ENCODE results near the gene STPG2.
A peak's percentile ranks its signal among the peaks of the same experiment; 100 is the strongest.

The STPG2 gene

GRCh38 chr4:98126141-98126540, 17.1 kb downstream of the STPG2 start:
- Histone ChIP-seq H3K4me2 (ENCODE audit: low read length) (no peak overlapping the region), H3K9me3 (ENCODE audit: insufficient read depth, low read length) (no peaks in the 10 kb centered on the region), H3K36me3 (replicated peaks; ENCODE audit: low read depth, low read length) (no peaks in the 10 kb centered on the region), H3K27me3 (ENCODE audit: low read depth, low read length) (no peaks in the 10 kb centered on the region), H2AFZ (ENCODE audit: low read depth, low read length) (no peak overlapping the region), H4K20me1 (ENCODE audit: insufficient read depth, low read length) (no peaks in the 10 kb centered on the region), H3K27ac (ENCODE audit: low read length) (no peak overlapping the region), H3K9ac (ENCODE audit: low read length) (no peak overlapping the region), H3K4me1 (ENCODE audit: low read length) (no peaks in the 10 kb centered on the region), H3K79me2 (ENCODE audit: low read length) (no peaks in the 10 kb centered on the region), H3K4me3 (ENCODE audit: low read length) (no peak overlapping the region)
- TF ChIP-seq, protein P1, sequence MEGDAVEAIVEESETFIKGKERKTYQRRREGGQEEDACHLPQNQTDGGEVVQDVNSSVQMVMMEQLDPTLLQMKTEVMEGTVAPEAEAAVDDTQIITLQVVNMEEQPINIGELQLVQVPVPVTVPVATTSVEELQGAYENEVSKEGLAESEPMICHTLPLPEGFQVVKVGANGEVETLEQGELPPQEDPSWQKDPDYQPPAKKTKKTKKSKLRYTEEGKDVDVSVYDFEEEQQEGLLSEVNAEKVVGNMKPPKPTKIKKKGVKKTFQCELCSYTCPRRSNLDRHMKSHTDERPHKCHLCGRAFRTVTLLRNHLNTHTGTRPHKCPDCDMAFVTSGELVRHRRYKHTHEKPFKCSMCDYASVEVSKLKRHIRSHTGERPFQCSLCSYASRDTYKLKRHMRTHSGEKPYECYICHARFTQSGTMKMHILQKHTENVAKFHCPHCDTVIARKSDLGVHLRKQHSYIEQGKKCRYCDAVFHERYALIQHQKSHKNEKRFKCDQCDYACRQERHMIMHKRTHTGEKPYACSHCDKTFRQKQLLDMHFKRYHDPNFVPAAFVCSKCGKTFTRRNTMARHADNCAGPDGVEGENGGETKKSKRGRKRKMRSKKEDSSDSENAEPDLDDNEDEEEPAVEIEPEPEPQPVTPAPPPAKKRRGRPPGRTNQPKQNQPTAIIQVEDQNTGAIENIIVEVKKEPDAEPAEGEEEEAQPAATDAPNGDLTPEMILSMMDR (IDR thresholded peaks at IDR 0.05; ENCODE audit: low read depth, low read length) = no peak
- no peak for TF ChIP-seq EZH2phosphoT487 (IDR thresholded peaks at IDR 0.05; ENCODE audit: low read depth)

GRCh38 chr4:98125585-98125984, 17.7 kb downstream of the STPG2 start:
- no peaks in the 10 kb centered on the region for H3K9me3 ChIP-seq (ENCODE audit: insufficient read depth, low read length)
- no peaks in the 10 kb centered on the region for H3K4me1 ChIP-seq (ENCODE audit: low read length)
- H3K9ac ChIP-seq (ENCODE audit: low read length) = no peak overlapping the region

GRCh38 chr4:98117363-98117762, 25.9 kb downstream of the STPG2 start:
- Histone ChIP-seq H3K9ac (ENCODE audit: low read length) (no peak overlapping the region), H3K4me2 (ENCODE audit: low read length) (no peak overlapping the region), H4K20me1 (ENCODE audit: insufficient read depth, low read length) (no peaks in the 10 kb centered on the region), H2AFZ (ENCODE audit: low read depth, low read length) (no peak overlapping the region), H3K27ac (ENCODE audit: low read length) (no peak overlapping the region), H3K4me1 (ENCODE audit: low read length) (no peaks in the 10 kb centered on the region), H3K27me3 (ENCODE audit: low read depth, low read length) (no peaks in the 10 kb centered on the region), H3K9me3 (ENCODE audit: insufficient read depth, low read length) (no peaks in the 10 kb centered on the region), H3K4me3 (ENCODE audit: low read length) (no peak overlapping the region), H3K79me2 (ENCODE audit: low read length) (no peaks in the 10 kb centered on the region), H3K36me3 (replicated peaks; ENCODE audit: low read depth, low read length) (no peaks in the 10 kb centered on the region)
- no peak for TF ChIP-seq EZH2phosphoT487 (IDR thresholded peaks at IDR 0.05; ENCODE audit: low read depth)
- TF ChIP-seq, protein P1 (IDR thresholded peaks at IDR 0.05; ENCODE audit: low read depth, low read length) = no peak

More at GRCh38 chr4:98125585-98125984, 17.7 kb downstream of the STPG2 start:
- Histone ChIP-seq H3K79me2 (ENCODE audit: low read length) (no peaks in the 10 kb centered on the region), H3K4me3 (ENCODE audit: low read length) (no peak overlapping the region), H3K4me2 (ENCODE audit: low read length) (no peak overlapping the region), H3K27me3 (ENCODE audit: low read depth, low read length) (no peaks in the 10 kb centered on the region), H3K27ac (ENCODE audit: low read length) (no peak overlapping the region), H4K20me1 (ENCODE audit: insufficient read depth, low read length) (no peaks in the 10 kb centered on the region), H3K36me3 (replicated peaks; ENCODE audit: low read depth, low read length) (no peaks in the 10 kb centered on the region), H2AFZ (ENCODE audit: low read depth, low read length) (no peak overlapping the region)
- TF ChIP-seq EZH2phosphoT487 (IDR thresholded peaks at IDR 0.05; ENCODE audit: low read depth) = no peak
- TF ChIP-seq, protein P1 (IDR thresholded peaks at IDR 0.05; ENCODE audit: low read depth, low read length) = no peak

DNA sequence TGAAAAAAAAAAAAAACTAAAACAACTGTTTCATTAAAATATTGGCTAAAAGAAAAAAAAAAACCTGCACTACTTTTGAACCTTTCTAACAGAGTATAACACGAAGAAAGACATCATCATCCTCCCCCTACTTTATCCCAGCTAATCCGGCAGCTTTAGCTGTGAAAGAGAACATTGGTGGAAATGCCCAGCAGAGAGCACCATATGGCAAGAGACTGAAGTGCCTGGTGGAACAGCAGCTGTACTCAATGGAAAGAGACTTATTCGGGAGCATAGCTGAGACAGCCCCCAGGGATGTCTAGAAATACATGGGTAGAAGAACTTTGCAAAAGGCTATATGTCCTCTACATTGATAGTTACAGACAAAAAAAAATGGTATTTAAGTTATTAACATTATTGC, 30.3 kb downstream of the STPG2 start:
- TF ChIP-seq, protein P1 (IDR thresholded peaks at IDR 0.05; ENCODE audit: low read depth, low read length) = peak; percentile 58
- TF ChIP-seq EZH2phosphoT487 (IDR thresholded peaks at IDR 0.05; ENCODE audit: low read depth) = no peak

More for the DNA sequence above, 30.3 kb downstream of the STPG2 start:
- no peak overlapping the region for H2AFZ ChIP-seq (ENCODE audit: low read depth, low read length)
- H3K27me3 ChIP-seq (ENCODE audit: low read depth, low read length) = no peaks in the 10 kb centered on the region
- H3K27ac ChIP-seq (ENCODE audit: low read length) = no peak overlapping the region
- H3K9me3 ChIP-seq (ENCODE audit: insufficient read depth, low read length) = no peaks in the 10 kb centered on the region
- H3K9ac ChIP-seq (ENCODE audit: low read length) = no peak overlapping the region
- H3K36me3 ChIP-seq (replicated peaks; ENCODE audit: low read depth, low read length) = no peaks in the 10 kb centered on the region
- H3K4me2 ChIP-seq (ENCODE audit: low read length) = no peak overlapping the region
- H3K4me1 ChIP-seq (ENCODE audit: low read length) = no peaks in the 10 kb centered on the region
- no peaks in the 10 kb centered on the region for H3K79me2 ChIP-seq (ENCODE audit: low read length)
- no peak overlapping the region for H3K4me3 ChIP-seq (ENCODE audit: low read length)
- no peaks in the 10 kb centered on the region for H4K20me1 ChIP-seq (ENCODE audit: insufficient read depth, low read length)

All from OCI-LY3 (cell line).